Heart left ventricle (tissue), 13 donors: Measurements from ENCODE around the gene DOCK3.

Experiments
- POLR2A ChIP-seq, 2 donors: fragments of 450-650 bp; IDR thresholded peaks; one replicate each; pipeline ENCODE4 v1.6.1; 2017; ENCODE audit warnings: antibody characterized with exemption in 2 of 2, mild to moderate bottlenecking in 2 of 2, moderate library complexity in 2 of 2
- TF ChIP-seq, protein P1 (sequence below), 12 donors: fragments of 200-600 bp; sonication (generic) in 4 of 12; IDR thresholded peaks; one replicate each; pipeline versions ENCODE4 v1.5.0 to v1.8.0; 2018 to 2022; ENCODE audit warnings: antibody characterized with exemption in 12 of 12, mild to moderate bottlenecking in 5 of 12
- donor health status: ischemic (EF 13 %, LVEDD 7.1; RV severe dilation, severe dysfunction).
- donor health status: DM: no; HTN: yes; CAD: no.
- donor health status: DM: no; HTN: no; CAD: no.
- donor health status: ischemic (EF 25% LVEDD 6.9; RV normal size, moderate dysfunction).
- donor health status: ischemic (EF 25% LVEDD 5.7; RV mildly dilated, moderate dysfunction).
- donor health status: ischemic (EF 35%, LVEDD 5.7; RV mildly dilated, moderate dysfunction).
- donor health status: nonischemic (EF 11% LVEDD 7.7; RV severe dilation, severe dysfunction).
- donor health status: DM: yes; HTN: yes; CAD: no.
- donor health status: PGD.
- donor health status: ischemic (EF 29% LVEDD 5.4; RV normal size, mild dysfunction).
- donor health status: nonischemic (EF 23%, LVEDD 6.1; RV moderate dilation, normal function).

DNA sequence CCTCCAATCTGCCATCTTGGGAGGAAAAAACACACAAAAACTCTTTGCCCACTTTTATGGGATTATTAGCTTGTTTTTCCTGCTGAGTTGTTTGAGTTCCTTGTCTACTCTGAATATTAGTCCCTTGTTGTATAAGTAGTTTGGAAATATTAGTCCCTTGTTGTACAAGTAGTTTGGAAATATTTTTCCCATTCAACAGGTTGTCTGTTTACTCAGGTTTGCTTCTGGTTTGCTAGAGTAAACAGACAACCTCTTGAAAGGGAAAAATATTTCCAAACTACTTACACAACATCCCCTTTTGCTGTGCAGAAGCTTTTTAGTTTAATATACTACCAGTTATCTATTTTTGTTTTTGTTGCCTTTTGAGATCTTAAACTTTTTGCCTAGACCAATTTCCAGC, 517.0 kb downstream of the DOCK3 start:
- TF ChIP-seq, protein P1, sequence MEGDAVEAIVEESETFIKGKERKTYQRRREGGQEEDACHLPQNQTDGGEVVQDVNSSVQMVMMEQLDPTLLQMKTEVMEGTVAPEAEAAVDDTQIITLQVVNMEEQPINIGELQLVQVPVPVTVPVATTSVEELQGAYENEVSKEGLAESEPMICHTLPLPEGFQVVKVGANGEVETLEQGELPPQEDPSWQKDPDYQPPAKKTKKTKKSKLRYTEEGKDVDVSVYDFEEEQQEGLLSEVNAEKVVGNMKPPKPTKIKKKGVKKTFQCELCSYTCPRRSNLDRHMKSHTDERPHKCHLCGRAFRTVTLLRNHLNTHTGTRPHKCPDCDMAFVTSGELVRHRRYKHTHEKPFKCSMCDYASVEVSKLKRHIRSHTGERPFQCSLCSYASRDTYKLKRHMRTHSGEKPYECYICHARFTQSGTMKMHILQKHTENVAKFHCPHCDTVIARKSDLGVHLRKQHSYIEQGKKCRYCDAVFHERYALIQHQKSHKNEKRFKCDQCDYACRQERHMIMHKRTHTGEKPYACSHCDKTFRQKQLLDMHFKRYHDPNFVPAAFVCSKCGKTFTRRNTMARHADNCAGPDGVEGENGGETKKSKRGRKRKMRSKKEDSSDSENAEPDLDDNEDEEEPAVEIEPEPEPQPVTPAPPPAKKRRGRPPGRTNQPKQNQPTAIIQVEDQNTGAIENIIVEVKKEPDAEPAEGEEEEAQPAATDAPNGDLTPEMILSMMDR (IDR thresholded peaks at IDR 0.05) = no peak
- no peak for TF ChIP-seq POLR2A (IDR thresholded peaks at IDR 0.05)
